Caki2 (cell line): Measurements from ENCODE around the gene RSBN1. TPM values are rescaled to one million over a fixed set of nuclear protein-coding genes. Genes with fewer than 3 reads are reported as not detected.
"Not testable (repeated sequence)": the region's sequence is repeated elsewhere in the genome, so short reads cannot be mapped to it uniquely, and the experiment has no call there.

Experiments
- DNase-seq: peaks from one replicate; pipeline ENCODE4 v3.0.0-alpha.2; 2015; ENCODE audit warnings: low read depth
- in situ Hi-C: cut with HindIII; loops from 2 replicates; pipeline ENCODE4 v1.10.0; 2016; ENCODE audit warnings: low sequenced_read_pairs, low pct_unique_long_range_greater_than_20kb, mixed read lengths
- total RNA-seq: library from RNA; depleted of rRNA; stranded (reverse); fragments of >200 nt; shearing (Covaris generic); gene quantifications from 2 replicates; pipeline ENCODE4 v1.2.3, GENCODE V29; 2014; ENCODE audit warnings: low replicate concordance; rRNA removed

The RSBN1 gene
- 6.1 and 9.9 TPM in 2 replicates for total RNA-seq

DNA sequence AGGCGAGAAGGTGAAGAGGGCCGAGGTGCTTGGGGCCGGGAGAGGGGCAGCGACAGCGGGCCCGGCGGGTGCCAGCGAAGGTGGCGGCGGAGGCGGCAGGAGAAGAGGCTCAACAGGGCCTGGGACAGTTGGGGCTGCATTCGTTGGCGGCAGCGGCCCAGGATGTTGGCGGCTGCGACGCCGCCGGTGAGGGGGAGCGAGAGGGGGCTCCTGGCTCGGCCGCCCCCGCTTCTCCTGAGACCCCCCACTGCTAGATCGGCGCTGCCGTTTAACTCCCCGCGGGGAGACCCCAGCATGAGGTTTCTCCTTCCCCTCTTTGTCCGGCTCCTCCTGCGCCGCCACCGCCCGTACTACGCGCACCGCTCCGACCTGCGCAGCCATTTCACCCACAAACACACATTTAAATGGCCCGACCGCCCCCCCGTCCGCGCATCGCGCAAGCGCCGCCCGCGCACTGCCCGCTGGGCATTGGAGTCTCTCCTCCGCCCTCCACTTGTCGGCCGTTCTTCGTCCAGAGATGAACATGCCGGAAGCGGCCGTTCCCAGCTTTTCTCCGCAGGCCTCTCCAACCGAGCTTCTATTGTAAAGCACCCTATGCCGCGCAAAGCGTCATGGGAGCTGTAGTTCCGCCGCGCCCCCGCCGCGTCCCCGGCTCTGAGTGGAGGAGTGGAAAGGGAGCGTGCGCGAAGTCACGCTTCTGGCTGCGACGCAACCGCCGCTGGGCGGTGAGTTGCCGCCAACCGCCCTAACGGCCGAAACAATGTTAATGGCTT, at the start of gene RSBN1:
RSBN1 (minus strand) TSS at position 589 of the 773 bp plus-strand sequence; CDS start at position 525, 64 bp downstream.
- in situ Hi-C loops: no loop called here

DNA sequence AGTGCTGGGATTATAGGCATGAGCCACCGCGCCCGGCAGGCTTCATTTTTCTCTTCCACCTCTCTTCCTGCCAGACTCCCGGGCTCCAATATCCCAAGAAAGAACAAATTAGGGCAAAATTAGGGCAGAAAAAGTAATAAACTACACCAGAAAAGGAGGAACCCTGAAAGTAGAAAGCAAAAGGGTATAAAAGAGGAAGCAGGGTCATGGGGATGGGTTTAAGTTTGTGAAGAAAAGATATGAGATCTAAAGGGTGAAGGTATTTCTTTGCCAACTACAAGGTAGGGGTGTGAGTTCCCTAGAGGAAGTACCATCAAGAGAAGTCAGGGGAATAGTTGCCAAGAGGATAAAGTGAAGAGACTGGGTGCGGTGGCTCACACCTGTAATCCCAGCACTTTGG, 49.4 kb upstream of the RSBN1 start:
- DNase-seq: no peak
- in situ Hi-C loops: no loop called here

More for the DNA sequence above, at the start of gene RSBN1:
- DNase-seq: peak; percentile 99

DNA sequence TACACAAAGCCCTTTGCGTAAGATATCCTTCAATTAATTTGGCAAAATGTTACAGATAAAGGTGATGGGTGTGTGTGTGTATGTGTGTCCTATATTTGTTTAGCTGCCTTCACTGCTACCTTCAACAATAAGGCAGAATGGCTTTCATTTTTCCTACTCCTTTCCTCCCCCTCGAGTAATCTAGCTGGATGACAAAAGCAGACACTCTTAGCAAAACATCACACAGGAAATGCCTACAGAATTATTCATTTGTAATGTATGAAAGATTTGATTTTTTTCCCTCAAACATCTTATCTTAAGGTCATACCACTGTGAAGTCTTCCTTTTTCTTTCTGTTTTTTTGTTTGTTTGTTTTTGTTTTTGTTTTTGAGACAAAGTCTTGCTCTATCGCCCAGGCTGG, 48.6 kb upstream of the RSBN1 start:
- in situ Hi-C loops: no loop called here
- DNase-seq: no peak

DNA sequence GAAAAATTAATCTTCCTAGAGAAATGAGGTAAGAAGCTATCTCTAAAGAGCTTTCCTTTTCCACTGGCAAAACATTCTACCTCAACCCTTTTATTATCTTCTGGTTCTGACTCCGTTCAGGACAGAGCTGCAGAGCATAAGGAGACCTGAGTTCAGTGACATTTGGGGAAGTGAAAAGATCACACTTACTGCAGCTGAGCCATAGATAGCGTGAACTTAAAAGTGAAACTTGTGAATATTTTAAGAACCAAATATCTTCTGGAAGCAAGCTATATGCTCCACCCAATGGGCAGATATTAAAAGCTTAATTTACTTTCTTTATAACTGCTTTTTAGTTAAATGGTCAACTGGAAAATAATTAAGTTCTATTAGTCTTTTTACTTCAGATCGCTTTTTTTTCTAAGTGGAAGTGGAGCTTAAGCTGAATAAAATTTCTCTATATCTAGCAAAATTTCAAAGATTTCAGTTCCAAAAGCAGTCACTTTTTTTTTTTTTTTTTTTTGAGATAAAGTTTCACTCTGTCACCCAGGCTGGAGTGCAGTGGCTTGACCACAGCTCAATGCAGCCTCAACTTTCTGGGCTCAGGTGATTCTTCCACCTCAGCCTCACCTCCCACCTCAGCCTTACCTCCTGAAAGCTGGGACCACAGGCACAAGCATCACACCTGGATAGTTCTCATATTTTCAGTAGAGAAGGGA, 47.4 kb upstream of the RSBN1 start:
- no peak for DNase-seq
- in situ Hi-C loops: no loop called here

DNA sequence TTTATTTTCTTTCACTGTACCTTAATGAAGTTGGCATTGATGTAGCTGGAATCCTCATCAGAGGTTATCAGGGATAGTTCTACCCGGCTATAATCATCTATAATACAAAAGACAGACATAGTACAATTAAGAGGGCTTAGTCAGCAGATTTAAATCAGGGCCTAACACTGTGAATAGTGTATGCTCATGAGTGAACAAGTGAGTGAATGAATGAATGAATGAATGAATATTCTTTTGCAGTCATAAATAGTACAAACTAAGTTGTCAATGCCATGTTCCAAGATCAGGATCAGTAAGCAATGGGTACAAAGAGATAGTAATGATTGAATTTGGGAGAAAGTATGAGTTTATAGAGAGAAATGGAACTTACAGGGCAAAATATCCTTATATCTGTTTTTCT, 46.7 kb upstream of the RSBN1 start:
- in situ Hi-C loops: no loop called here
- DNase-seq: no peak

DNA sequence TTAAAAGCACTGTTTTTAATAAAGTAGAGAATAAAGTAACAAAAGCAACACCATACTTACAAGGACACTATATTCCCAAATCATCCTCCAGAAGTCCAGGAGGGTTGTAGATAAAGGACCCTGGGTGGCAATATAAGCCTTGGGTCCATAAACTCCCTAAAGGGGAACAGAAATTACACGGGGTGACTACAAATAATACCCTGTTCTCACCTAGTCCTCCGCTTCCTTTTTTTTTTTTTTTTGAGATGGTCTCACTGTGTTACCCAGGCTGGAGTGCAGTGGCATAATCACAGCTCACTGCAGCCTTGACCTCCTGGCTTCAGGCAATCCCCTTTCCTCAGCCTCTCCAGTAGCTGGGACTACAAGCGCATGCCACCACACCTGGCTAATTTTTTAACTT, 46.1 kb upstream of the RSBN1 start:
- no peak for DNase-seq
- in situ Hi-C loops: no loop called here

DNA sequence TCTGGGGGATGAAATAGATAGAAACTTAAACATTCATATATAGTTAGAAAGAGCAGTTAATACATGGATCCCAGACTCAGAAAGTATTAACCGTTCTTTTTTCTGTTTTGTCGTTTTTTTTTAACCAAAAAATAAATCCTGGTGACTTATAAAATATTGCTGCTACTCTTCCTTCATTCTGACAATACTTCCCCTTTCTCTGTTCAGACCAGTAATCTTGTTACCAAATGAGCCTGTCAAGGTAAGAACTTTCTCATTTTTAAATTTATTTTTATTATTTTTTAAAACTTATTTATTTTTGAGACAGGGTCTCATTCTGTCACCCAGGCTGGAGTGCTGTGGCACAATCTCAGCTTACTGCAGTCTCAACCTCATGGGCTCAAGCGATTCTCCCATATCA, 45.5 kb upstream of the RSBN1 start:
- no peak for DNase-seq
- in situ Hi-C loops: no loop called here

DNA sequence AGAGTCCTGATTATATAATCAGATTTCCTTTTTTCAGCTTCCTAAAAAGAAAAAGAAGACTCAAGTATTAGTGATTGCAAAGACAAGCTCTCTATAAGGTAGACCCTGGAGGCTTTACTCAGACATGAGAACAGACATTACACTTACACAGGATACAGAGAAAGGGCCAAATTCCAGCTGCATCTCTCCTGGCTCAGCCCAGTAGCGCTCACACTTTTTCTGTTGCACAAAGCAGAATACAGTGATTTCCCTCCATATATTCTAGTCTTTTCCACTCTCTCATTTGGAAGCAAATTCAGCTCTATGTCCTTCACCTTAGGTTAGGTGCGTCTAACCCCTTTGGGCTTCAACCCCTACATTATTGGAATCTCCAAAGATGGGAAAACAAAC, 44.1 kb upstream of the RSBN1 start:
- no peak for DNase-seq
- in situ Hi-C loops: no loop called here

DNA sequence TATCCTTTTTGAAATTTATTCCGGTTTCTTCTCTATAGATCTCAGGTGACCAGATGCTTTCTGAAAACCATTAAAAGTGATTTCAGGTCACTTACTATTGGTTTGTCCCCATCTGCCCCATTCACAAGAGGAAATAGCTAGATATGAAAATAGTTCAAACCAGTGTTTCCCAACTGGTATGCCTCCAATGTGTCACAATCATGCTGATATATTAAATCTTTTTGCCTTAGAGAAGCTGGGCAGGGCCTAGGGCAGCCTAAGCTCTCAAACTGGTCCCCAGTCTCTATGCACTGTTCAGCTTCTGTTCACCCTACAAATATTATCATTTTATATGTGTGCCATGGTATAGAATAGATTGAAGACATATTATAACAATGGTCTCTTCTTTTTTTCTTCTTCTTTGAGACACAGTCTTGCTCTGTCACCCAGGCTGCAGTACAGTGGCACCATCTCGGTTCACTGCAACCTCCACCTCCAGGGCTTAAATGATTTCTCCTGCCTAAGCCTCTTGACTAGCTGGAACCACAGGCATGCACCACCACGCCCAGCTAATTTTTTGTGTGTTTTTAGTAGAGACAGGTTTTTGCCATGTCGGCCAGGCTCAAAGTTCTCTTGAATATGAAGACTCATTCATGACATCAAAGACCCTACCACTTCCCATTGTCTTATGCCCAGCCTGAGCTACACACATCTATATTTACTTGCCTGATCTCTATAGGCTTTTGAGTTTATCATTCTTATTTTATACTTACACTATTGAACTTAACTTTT, 43.5 kb upstream of the RSBN1 start:
- DNase-seq: no peak
- in situ Hi-C loops: no loop called here

DNA sequence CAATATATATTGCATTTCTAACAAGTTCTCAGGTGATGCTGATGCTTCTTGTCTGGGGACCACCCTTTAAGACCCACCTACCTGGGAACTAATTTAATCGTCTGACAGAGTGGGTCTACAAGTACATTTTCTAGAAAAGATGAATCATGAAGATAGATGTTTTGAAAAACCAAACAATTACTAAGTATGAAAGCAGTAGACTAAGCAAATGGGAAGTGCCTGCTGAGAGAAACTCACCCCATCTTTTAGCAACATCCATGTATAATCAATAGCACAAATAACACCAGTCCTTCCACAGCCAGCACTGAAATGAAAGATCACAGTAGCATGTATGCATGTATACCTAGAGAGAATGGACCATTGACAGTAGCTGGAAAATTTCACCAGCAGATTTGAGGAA, 42.0 kb upstream of the RSBN1 start:
- DNase-seq: no peak
- in situ Hi-C loops: no loop called here

DNA sequence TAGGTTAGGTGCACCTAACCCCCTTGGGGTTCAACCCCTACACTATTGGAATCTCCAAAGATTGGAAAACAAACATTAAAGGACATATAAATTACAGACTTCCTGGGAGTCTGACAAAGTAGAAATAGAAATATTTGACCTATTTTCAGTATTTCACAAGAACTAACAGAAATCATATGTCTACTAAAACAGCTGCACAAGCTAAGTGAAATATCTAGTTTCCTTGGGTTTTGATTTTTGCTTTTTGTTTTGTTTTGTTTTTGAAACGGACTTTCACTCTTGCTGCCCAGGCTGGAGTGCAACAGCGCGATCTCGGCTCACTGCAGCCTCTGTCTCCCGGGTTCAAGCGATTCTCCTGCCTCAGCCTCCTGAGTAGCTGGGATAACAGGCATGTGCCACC, 40.4 kb upstream of the RSBN1 start:
- DNase-seq, in situ Hi-C loops: not testable (repeated sequence)

DNA sequence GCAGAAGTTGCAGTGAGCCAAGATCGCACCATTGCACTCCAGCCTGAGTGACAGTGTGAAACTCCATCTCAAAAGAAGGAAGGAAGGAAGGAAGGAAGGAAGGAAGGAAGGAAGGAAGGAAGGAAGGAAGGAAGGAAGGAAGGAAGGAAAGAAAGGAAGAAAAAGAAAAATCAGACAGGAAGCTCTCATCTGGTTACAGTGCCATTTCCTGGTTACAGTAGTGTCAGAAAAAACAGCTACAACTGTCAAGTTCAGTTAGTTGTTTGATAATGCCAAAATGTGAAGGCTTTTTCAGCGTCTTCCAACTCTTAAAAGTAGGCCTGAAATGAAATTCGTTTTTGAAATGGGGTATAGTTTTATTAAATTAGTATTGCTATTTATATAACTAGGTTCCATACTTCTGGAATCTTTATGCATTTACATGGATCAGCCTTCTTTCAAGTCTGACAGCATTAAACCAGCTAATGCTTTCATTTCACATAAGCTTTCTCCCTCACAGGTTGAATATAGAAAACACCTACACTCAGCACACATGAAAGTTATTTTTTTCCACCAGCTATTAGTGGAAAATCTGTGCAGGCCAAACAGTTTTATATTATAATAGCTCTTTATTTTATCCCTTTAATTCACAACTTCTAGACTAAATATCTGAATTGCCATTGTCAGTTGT, 38.0 kb upstream of the RSBN1 start:
- in situ Hi-C loops: no loop called here
- no peak for DNase-seq

DNA sequence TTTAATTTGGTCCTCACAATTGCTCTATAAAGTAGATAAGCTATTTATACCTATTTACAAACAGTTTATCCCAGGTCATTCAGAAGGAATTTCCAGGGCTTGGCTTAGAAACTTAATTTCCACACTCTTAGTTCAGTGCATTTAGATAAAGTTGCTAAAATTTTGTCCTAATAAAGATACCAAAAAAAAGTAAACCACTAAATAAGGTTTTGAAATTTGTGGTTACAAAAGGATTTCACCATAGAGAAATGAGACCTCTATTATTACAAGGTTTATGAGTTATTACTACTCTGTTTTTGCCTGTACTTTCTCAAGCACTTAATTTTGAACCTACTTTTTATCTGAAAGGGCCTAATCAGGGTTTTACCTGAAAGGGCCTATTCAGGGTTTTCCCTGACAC, 36.8 kb upstream of the RSBN1 start:
- no peak for DNase-seq
- in situ Hi-C loops: no loop called here

DNA sequence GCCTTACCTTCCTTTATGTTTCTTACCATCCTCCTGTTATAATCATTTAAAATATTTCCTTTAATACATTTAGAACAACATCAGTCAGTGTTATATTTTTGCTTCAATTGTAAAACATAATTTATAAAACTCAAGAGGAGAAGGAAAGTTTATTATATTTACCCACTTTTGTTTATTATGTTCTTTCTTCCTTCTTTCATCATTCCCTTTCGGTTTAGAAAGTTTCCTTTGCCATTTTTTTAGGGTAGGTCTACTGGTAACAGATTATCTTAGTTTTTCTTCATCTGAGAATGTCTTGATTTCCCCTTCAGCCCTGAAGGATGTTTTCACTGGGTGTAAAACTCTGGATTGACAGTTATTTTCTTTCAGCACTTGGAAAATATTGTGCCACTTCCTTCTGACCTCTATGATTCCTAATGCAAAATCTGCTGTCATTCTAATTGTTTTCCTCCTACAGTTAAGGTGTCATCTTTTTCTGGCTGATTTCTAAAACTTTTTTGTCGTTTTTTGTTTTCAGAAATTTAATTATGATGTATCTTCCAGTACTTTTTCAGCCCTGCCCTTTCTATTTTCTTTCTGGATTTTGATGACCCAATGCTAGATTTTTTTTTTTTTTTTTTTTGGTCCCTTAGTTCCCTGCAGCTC, 34.2 kb upstream of the RSBN1 start:
- in situ Hi-C loops: no loop called here
- DNase-seq: no peak

DNA sequence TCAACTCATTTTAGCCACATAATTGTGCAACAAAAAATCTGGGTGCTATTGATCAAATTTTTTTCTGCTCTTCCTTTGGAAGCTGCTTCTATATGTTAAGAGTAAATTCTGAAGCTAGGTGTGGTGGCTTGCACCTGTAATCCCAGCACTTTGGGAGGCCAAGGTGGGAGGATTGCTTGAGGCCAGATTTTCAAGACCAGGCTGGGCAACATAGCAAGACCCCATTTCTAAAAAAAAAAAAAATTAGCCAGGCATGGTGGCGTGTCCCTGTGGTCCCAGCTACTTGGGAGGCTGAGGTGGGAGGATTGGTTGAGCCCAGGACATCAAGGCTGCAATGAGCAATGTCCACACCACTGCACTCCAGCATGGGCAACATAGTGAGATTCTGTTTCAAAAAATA, 24.3 kb upstream of the RSBN1 start:
- in situ Hi-C loops: no loop called here
- DNase-seq: no peak

DNA sequence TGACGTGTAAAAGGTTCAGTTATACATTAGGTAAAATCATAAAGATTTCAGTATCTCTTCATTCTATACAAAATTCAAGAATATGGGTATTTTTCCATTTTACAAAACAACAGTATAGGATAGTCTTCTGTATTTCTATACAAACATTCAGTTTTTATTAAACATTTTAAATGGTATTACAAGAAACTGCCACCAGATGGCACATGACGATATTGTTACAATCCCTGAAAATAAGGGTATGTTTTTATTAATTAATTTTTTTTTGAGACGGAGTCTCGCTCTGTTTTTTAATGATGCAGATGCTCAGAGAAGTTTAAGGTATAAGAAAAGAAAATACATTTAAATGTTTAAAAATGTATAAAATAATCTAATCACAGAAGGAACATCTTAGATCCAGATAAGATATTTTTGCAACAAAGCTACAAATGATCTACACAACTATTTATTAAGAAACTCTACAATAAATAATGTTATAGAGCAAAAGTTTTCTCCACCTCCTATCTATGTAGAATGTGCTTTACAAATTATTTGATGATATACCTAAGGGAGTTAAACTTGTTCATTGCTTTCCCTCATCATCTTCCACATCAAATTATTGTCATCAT, 23.5 kb upstream of the RSBN1 start:
- in situ Hi-C loops: no loop called here
- DNase-seq: peak; percentile 3

DNA sequence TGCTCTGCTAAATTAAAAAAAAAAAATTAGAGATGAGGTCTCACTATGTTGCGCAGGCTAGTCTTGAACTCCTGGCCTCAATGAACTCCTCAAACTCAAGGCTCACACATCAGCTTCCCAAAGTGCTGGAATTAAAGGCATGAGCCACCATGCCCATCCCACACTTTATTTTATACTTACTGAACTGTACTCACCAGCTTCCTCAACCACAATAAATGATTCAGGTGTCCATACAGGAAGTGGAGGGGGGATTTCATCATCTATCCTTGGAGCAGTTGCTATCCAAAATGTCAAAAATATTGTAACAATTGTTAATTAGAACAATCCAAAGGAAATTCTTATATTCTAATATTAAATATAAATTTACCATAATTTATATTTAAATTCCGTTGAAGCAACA, 22.4 kb upstream of the RSBN1 start:
- no peak for DNase-seq
- in situ Hi-C loops: no loop called here

DNA sequence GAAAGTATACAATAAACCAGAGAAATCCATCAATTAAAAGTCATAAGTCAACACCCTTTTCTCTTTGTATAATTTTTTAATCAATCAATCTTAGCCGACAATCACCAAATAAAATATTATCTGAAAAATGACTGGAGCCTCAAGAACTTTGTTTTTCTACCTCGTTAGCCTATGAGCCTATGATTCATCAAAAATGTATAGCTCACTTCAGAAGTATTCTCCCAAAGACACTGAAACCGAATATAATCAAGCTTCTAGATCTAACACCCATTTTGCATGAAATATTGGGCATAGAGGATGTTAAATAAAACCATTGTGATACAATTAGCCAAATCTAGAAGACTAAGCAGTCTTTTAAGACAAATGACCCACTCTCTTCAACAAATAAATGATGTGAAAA, 17.8 kb upstream of the RSBN1 start:
- no peak for DNase-seq
- in situ Hi-C loops: no loop called here
